OCI-LY7 (cell line): Measurements from ENCODE around the gene NEUROG1.

Experiments
- CTCF ChIP-seq: fragments of 200-600 bp; sonication (generic); conservative IDR thresholded peaks from 2 replicates; pipeline ENCODE4 v1.5.1; 2014; ENCODE audit warnings: mild to moderate bottlenecking, antibody characterized with exemption, low read length, moderate library complexity, mixed read lengths
- EZH2phosphoT487 ChIP-seq: fragments of 200-600 bp; sonication (generic); IDR thresholded peaks from 2 replicates; pipeline ENCODE4 v1.6.1; 2018; ENCODE audit warnings: low read depth, borderline replicate concordance, mild to moderate bottlenecking, mixed run types, antibody characterized with exemption, low read length, moderate library complexity, mixed read lengths

GRCh38 chr5:135571066-135571609 lies 35.4 kb upstream of the NEUROG1 start:
- no peak for TF ChIP-seq CTCF
- no peak for TF ChIP-seq EZH2phosphoT487
